Measurements from ENCODE around the gene PCNT. TPM values are rescaled to one million over a fixed set of nuclear protein-coding genes. Genes with fewer than 3 reads are reported as not detected.
A peak's percentile ranks its signal among the peaks of the same experiment; 100 is the strongest.

The PCNT gene
- total and polyA plus RNA-seq, 4 experiments from 2014 or later = 2.0 to 52.1 (median 36.1) TPM

DNA sequence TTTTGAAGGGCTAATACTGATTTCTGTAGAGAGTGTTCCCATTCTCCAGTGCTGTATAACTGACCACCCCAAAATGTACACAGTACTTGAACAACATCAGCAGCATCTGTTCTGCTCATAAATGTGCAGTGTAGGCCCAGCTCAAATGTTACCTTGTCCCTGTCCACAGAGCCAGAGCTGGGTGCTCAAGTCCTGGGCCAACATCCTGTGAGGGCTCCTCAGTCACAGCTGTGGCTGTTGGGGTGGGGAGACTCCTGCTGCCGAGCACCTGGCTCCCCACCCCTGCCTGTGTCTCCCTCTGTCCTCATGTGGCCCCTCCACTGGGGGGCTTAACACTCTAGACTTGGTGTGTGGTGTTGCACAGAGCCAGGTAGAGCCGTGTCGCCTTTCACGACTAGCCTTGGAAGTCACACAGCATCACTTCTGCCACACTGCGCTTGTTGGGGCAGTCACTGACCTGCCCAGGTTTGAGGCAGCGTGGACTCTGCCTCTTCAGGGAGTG, 165.3 kb downstream of the PCNT start:
- H3K4me3 Mint-ChIP-seq = no peak overlapping the region

DNA sequence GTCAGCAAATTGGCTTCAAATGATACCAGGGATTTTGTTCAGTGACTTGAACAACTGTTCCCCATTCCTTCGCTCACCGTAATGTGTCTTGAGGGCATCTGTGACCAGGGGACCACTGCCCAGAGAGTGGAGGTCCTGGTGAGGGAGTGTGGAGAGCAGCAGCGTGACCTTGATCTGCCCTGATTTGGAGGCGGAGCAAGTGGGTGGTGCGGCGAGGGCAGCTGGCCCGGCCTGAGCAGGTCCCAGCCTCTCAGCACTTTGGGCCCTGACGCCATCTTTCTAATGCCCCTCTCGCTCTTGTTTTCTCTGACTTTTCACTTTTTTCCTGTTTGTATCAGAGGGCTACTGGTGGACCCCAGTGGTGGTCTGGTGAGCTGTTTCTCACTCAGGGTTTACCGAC, 165.8 kb downstream of the PCNT start:
- POLR2A ChIA-PET (ENCODE audit: partially characterized antibody) = interaction anchor here (0.6 to 1.4 kb wide), 2 partner anchors 34 to 70 kb away, joined by 3 to 4 read pairs; no protein-coding TSS in a partner anchor
- peaks cover 14% of the 10 kb centered on the region for H3K36me3 ChIP-seq (ENCODE audit: insufficient read depth, low read length)
- H3K9me3 ChIP-seq (ENCODE audit: control insufficient read depth in 1 of 2, low read length in 2 of 2) = no peaks in the 10 kb centered on the region
- no peak overlapping the region for H3K27ac ChIP-seq (ENCODE audit: low read depth, low read length)
- no peaks in the 10 kb centered on the region for H3K4me1 ChIP-seq (ENCODE audit: insufficient read depth, low read length)
- H3K27me3 ChIP-seq (ENCODE audit: insufficient read depth, low read length) = no peaks in the 10 kb centered on the region
- Mint-ChIP-seq H3K27me3 (no peaks in the 10 kb centered on the region), H3K36me3 (peaks cover 59 to 76% of the 10 kb centered on the region in 2 donors), H3K4me3 (no peak overlapping the region), H3K9me3 (peaks cover 0 to 2% (median 0%) of the 10 kb centered on the region in 8 donors), H3K27ac (peak overlapping the region in 1 of 7 donors; percentile 74), H3K4me1 (peaks cover 6 to 33% (median 13%) of the 10 kb centered on the region in 4 donors)
- no peak for DNase-seq
- CTCF ChIA-PET (ENCODE audit: partially characterized antibody) = no interaction called here
- intact Hi-C loops (cut with micrococcal nuclease) = no loop called here
- H3K4me3 ChIP-seq (ENCODE audit: low read length in 2 of 2) = no peak overlapping the region

More for the DNA sequence above, 165.3 kb downstream of the PCNT start:
- Histone ChIP-seq H3K27me3 (ENCODE audit: insufficient read depth, low read length) (no peaks in the 10 kb centered on the region), H3K36me3 (ENCODE audit: insufficient read depth, low read length) (peaks cover 14% of the 10 kb centered on the region), H3K27ac (ENCODE audit: low read depth, low read length) (no peak overlapping the region), H3K4me3 (ENCODE audit: low read length in 2 of 2) (no peak overlapping the region), H3K4me1 (ENCODE audit: insufficient read depth, low read length) (no peaks in the 10 kb centered on the region), H3K9me3 (ENCODE audit: control insufficient read depth in 1 of 2, low read length in 2 of 2) (no peaks in the 10 kb centered on the region)
- ChIA-PET POLR2A (ENCODE audit: partially characterized antibody) (no interaction called here), CTCF (ENCODE audit: partially characterized antibody) (no interaction called here)
- H3K4me1 Mint-ChIP-seq = peaks cover 7 to 33% (median 12%) of the 10 kb centered on the region in 4 donors
- no peaks in the 10 kb centered on the region for H3K27me3 Mint-ChIP-seq
- intact Hi-C loops (cut with micrococcal nuclease) = no loop called here
- H3K27ac Mint-ChIP-seq = peak overlapping the region in 2 of 7 donors; percentile 37 to 72
- no peak for DNase-seq
- peaks cover 0 to 2% (median 0%) of the 10 kb centered on the region in 8 donors for H3K9me3 Mint-ChIP-seq
- H3K36me3 Mint-ChIP-seq = peaks cover 57 to 74% of the 10 kb centered on the region in 2 donors

DNA sequence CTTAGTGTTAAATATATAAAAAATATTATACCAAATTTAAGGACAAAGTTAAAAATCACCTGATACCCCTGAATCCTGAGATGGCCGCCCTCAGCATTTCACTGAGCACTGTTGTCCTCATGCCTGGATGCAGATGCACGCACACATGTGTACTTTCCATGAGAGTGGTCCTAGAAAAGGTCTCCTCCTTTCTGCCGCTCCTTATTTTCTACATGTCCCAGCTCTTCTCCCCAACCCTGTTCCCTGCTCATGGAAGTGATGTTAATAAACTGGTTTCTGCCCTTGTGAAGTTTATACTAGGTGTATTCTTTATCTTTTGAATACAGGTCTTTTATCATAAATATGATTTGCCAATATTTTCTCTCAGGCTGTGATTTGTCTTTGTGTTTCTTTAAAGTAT, 167.6 kb downstream of the PCNT start:
- Mint-ChIP-seq H3K4me3 (no peak overlapping the region), H3K27ac (peak overlapping the region in 1 of 7 donors; percentile 13), H3K9me3 (peaks cover 0 to 2% (median 0%) of the 10 kb centered on the region in 8 donors), H3K36me3 (peaks cover 56 to 74% of the 10 kb centered on the region in 2 donors), H3K27me3 (no peaks in the 10 kb centered on the region), H3K4me1 (peaks cover 8 to 32% (median 11%) of the 10 kb centered on the region in 4 donors)
- CTCF ChIA-PET (ENCODE audit: partially characterized antibody) = no interaction called here
- intact Hi-C loops (cut with micrococcal nuclease) = no loop called here
- no peaks in the 10 kb centered on the region for H3K27me3 ChIP-seq (ENCODE audit: insufficient read depth, low read length)
- H3K27ac ChIP-seq (ENCODE audit: low read depth, low read length) = no peak overlapping the region
- H3K4me1 ChIP-seq (ENCODE audit: insufficient read depth, low read length) = no peaks in the 10 kb centered on the region
- no peak overlapping the region for H3K4me3 ChIP-seq (ENCODE audit: low read length in 2 of 2)
- H3K36me3 ChIP-seq (ENCODE audit: insufficient read depth, low read length) = peaks cover 15% of the 10 kb centered on the region
- POLR2A ChIA-PET (ENCODE audit: partially characterized antibody) = no interaction called here
- H3K9me3 ChIP-seq (ENCODE audit: control insufficient read depth in 1 of 2, low read length in 2 of 2) = no peaks in the 10 kb centered on the region
- DNase-seq = no peak

GRCh38 chr21:46492851-46493250, 168.9 kb downstream of the PCNT start:
- intact Hi-C loops (cut with micrococcal nuclease) = no loop called here
- no peak overlapping the region for H3K4me3 Mint-ChIP-seq
- ChIA-PET POLR2A (ENCODE audit: partially characterized antibody) (no interaction called here), CTCF (ENCODE audit: partially characterized antibody) (no interaction called here)
- H3K9me3 Mint-ChIP-seq = peaks cover 0 to 2% (median 0%) of the 10 kb centered on the region in 8 donors
- H3K36me3 ChIP-seq (ENCODE audit: insufficient read depth, low read length) = peaks cover 18% of the 10 kb centered on the region
- no peak for DNase-seq
- H3K4me1 Mint-ChIP-seq = peaks cover 8 to 30% (median 8%) of the 10 kb centered on the region in 4 donors
- no peak overlapping the region for H3K4me3 ChIP-seq (ENCODE audit: low read length in 2 of 2)
- H3K36me3 Mint-ChIP-seq = peaks cover 58 to 75% of the 10 kb centered on the region in 2 donors
- no peaks in the 10 kb centered on the region for H3K27me3 ChIP-seq (ENCODE audit: insufficient read depth, low read length)
- peak overlapping the region in 3 of 7 donors; percentile 22 to 66 (median 46) for H3K27ac Mint-ChIP-seq
- H3K4me1 ChIP-seq (ENCODE audit: insufficient read depth, low read length) = no peaks in the 10 kb centered on the region
- no peak overlapping the region for H3K27ac ChIP-seq (ENCODE audit: low read depth, low read length)
- no peaks in the 10 kb centered on the region for H3K9me3 ChIP-seq (ENCODE audit: control insufficient read depth in 1 of 2, low read length in 2 of 2)
- H3K27me3 Mint-ChIP-seq = no peaks in the 10 kb centered on the region

DNA sequence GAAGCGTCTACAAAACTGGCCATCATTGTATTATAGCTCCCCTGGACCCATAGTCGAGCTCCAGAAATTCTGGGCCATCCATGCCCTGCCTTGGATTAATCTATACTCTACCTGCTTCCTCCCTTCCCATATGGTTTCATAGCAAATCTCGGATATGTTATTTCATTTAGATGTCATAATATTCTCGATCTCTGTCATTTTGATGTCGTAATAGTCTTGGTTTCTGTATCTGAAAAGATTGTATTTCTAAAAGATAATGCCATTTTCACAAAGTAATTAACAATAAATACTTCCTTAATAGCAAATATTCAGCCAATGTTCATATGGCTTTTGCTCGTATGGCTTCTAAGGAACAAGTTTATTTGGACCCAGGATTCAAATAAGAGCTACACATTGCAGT, 169.9 kb downstream of the PCNT start:
- H3K9me3 Mint-ChIP-seq = peaks cover 0 to 2% (median 0%) of the 10 kb centered on the region in 8 donors

More for the DNA sequence above, 169.9 kb downstream of the PCNT start:
- H3K4me1 Mint-ChIP-seq = peaks cover 3 to 33% (median 6%) of the 10 kb centered on the region in 4 donors
- no peak for DNase-seq
- peak overlapping the region in 2 of 7 donors; percentile 48 to 62 for H3K27ac Mint-ChIP-seq
- H3K36me3 Mint-ChIP-seq = peaks cover 56 to 76% of the 10 kb centered on the region in 2 donors
- ChIA-PET POLR2A (ENCODE audit: partially characterized antibody) (interaction anchor here (0.9 kb wide), 1 partner anchor 10 kb away, joined by 3 read pairs; no protein-coding TSS in a partner anchor), CTCF (ENCODE audit: partially characterized antibody) (no interaction called here)
- no peaks in the 10 kb centered on the region for H3K27me3 Mint-ChIP-seq
- H3K36me3 ChIP-seq (ENCODE audit: insufficient read depth, low read length) = peaks cover 21% of the 10 kb centered on the region
- H3K9me3 ChIP-seq (ENCODE audit: control insufficient read depth in 1 of 2, low read length in 2 of 2) = no peaks in the 10 kb centered on the region
- H3K27ac ChIP-seq (ENCODE audit: low read depth, low read length) = no peak overlapping the region
- no peak overlapping the region for H3K4me3 ChIP-seq (ENCODE audit: low read length in 2 of 2)
- H3K4me1 ChIP-seq (ENCODE audit: insufficient read depth, low read length) = no peaks in the 10 kb centered on the region
- no peaks in the 10 kb centered on the region for H3K27me3 ChIP-seq (ENCODE audit: insufficient read depth, low read length)
- H3K4me3 Mint-ChIP-seq = no peak overlapping the region
- intact Hi-C loops (cut with micrococcal nuclease) = no loop called here

Other genes starting within 250 kb of the PCNT start
- gene COL6A2, start 226.0 kb upstream of the PCNT start, total RNA-seq = 10 to 100 TPM; 21.8 to 25.7 TPM
- gene COL6A2, start 226.0 kb upstream of the PCNT start, polyA plus RNA-seq = 1 to 10 TPM in 1 of 2 donors, under 1 TPM in 1; 0.77 to 1.5 TPM
- 1 to 10 TPM; 1.3 to 1.7 TPM for gene FTCD, start 168.6 kb upstream of the PCNT start, total RNA-seq
- not detected for gene FTCD, start 168.6 kb upstream of the PCNT start, polyA plus RNA-seq
- gene SPATC1L, start 139.7 kb upstream of the PCNT start, total RNA-seq = 1 to 10 TPM; 6.9 TPM
- 1 to 10 TPM; 6.0 to 6.4 TPM for gene SPATC1L, start 139.7 kb upstream of the PCNT start, polyA plus RNA-seq
- gene LSS, start 95.4 kb upstream of the PCNT start, total RNA-seq = 10 to 100 TPM; 53.2 to 54.5 TPM
- gene LSS, start 95.4 kb upstream of the PCNT start, polyA plus RNA-seq = 10 to 100 TPM; 15.3 to 16.9 TPM
- gene MCM3AP, start 38.5 kb upstream of the PCNT start, total RNA-seq = 100 to 1,000 TPM; 155 to 168 TPM
- gene MCM3AP, start 38.5 kb upstream of the PCNT start, polyA plus RNA-seq = 10 to 100 TPM; 14.9 to 45.6 TPM
- 10 to 100 TPM; 11.5 to 14.7 TPM for gene YBEY, start 37.8 kb upstream of the PCNT start, total RNA-seq
- 10 to 100 TPM; 15.5 to 18.9 TPM for gene YBEY, start 37.8 kb upstream of the PCNT start, polyA plus RNA-seq
- 1 to 10 TPM; 8.2 to 9.4 TPM for gene C21orf58, start 286 bp upstream of the PCNT start, total RNA-seq
- 1 to 10 TPM in 1 of 2 donors, under 1 TPM in 1; 0.35 to 1.1 TPM for gene C21orf58, start 286 bp upstream of the PCNT start, polyA plus RNA-seq
- 10 to 100 TPM; 94.6 to 95.9 TPM for gene DIP2A, start 134.7 kb downstream of the PCNT start, total RNA-seq
- 10 to 100 TPM; 14.1 to 17.8 TPM for gene DIP2A, start 134.7 kb downstream of the PCNT start, polyA plus RNA-seq